GM23338 (cell line): ENCODE data around the gene NDEL1. TPM values are rescaled to one million over a fixed set of nuclear protein-coding genes. Genes with fewer than 3 reads are reported as not detected.

Source experiments
- ATAC-seq: fragments of 200-7000 bp; cut with Tn5 transposase; 3 replicates; pipeline ENCODE4 v1.9.1; 2020
- DNase-seq: peaks from one replicate; pipeline ENCODE4 v3.0.0-alpha.2; 2015; ENCODE audit warnings: low spot score
- H2AFZ ChIP-seq: fragments of 200-600 bp; sonication (generic); 2 replicates; pipeline ENCODE4 v1.8.0; 2016; ENCODE audit warnings: antibody characterized with exemption, mild to moderate bottlenecking, moderate library complexity
- H3F3A ChIP-seq: fragments of 200-600 bp; sonication (generic); replicated peaks from 2 replicates; pipeline ENCODE4 v1.8.0; 2017; ENCODE audit warnings: antibody characterized with exemption, mixed run types, low read depth
- H3K27ac ChIP-seq: fragments of 200-600 bp; sonication (generic); 2 replicates; pipeline ENCODE4 v1.6.1; 2016; ENCODE audit warnings: low read depth
- H3K27me3 ChIP-seq: fragments of 200-600 bp; sonication (generic); 2 replicates; pipeline ENCODE4 v1.8.0; 2016; ENCODE audit warnings: mild to moderate bottlenecking, mixed run types, moderate library complexity; ENCODE audit not compliant: insufficient read depth
- H3K36me3 ChIP-seq: fragments of 200-600 bp; sonication (generic); 2 replicates; pipeline ENCODE4 v1.8.0; 2016; ENCODE audit warnings: mild to moderate bottlenecking; ENCODE audit not compliant: insufficient read depth
- H3K4me1 ChIP-seq: fragments of 200-600 bp; sonication (generic); 2 replicates; pipeline ENCODE4 v1.8.0; 2016; ENCODE audit warnings: mild to moderate bottlenecking, moderate library complexity; ENCODE audit not compliant: insufficient read depth
- H3K4me2 ChIP-seq: fragments of 200-600 bp; sonication (generic); 2 replicates; pipeline ENCODE4 v1.7.1; 2017; ENCODE audit warnings: mixed run types
- H3K4me3 ChIP-seq: fragments of 200-600 bp; sonication (generic); 2 replicates; pipeline ENCODE4 v1.6.1; 2016; ENCODE audit warnings: mixed run types
- H3K79me2 ChIP-seq: fragments of 200-600 bp; sonication (generic); replicated peaks from 2 replicates; pipeline ENCODE4 v1.8.0; 2017; ENCODE audit warnings: mild to moderate bottlenecking; ENCODE audit not compliant: insufficient read depth
- H3K9me2 ChIP-seq: fragments of 200-600 bp; sonication (generic); 2 replicates; pipeline ENCODE4 v1.8.0; 2017; ENCODE audit not compliant: insufficient read depth
- H4K20me1 ChIP-seq: fragments of 200-600 bp; sonication (generic); replicated peaks from 2 replicates; pipeline ENCODE4 v1.8.0; 2017; ENCODE audit warnings: mild to moderate bottlenecking; ENCODE audit not compliant: insufficient read depth
- H3K27ac Mint-ChIP-seq: 2 replicates; pipeline ENCODE4 v1.8.0; 2020; ENCODE audit warnings: inconsistent platforms, mild to moderate bottlenecking, moderate library complexity, mixed read lengths
- H3K27me3 Mint-ChIP-seq: 3 replicates; pipeline ENCODE4 v1.8.0; 2022; ENCODE audit warnings: low read depth, mild to moderate bottlenecking, moderate library complexity, mixed read lengths, inconsistent platforms; ENCODE audit not compliant: insufficient read depth, poor library complexity
- H3K36me3 Mint-ChIP-seq: 3 replicates; pipeline ENCODE4 v1.8.0; 2021; ENCODE audit warnings: low read depth, mild to moderate bottlenecking, inconsistent platforms, moderate library complexity, mixed read lengths
- H3K4me1 Mint-ChIP-seq: 3 replicates; pipeline ENCODE4 v1.8.0; 2020; ENCODE audit warnings: mild to moderate bottlenecking, inconsistent platforms, mixed read lengths
- H3K4me3 Mint-ChIP-seq: 3 replicates; pipeline ENCODE4 v1.8.0; 2021; ENCODE audit warnings: moderate library complexity, mild to moderate bottlenecking, inconsistent platforms, mixed read lengths
- H3K9me3 Mint-ChIP-seq: 3 replicates; pipeline ENCODE4 v1.8.0; 2020; ENCODE audit warnings: moderate library complexity, mild to moderate bottlenecking, inconsistent platforms, mixed read lengths
- CREB1 ChIP-seq: fragments of 250-450 bp; sonication (Bioruptor Pico); IDR thresholded peaks from 2 replicates; pipeline ENCODE4 v1.5.0; 2020; ENCODE audit warnings: low read depth, mild to moderate bottlenecking, moderate library complexity
- CTCF ChIP-seq, 2 experiments: fragments of 200-600 bp in 1 of 2; sonication (generic) in 1 of 2; conservative IDR thresholded peaks; 2 replicates each; pipeline versions ENCODE4 v1.5.1 to v1.6.1; 2016 to 2017; ENCODE audit warnings: antibody characterized with exemption in 2 of 2, low read depth in 2 of 2, mild to moderate bottlenecking in 2 of 2, moderate library complexity in 1 of 2
- ETS1 ChIP-seq: IDR thresholded peaks from 2 replicates; pipeline ENCODE4 v1.6.1; 2016; ENCODE audit warnings: antibody characterized with exemption
- EZH2 ChIP-seq: fragments of 200-600 bp; sonication (generic); IDR thresholded peaks from one replicate; pipeline ENCODE4 v1.8.0; 2017; ENCODE audit warnings: antibody characterized with exemption, mild to moderate bottlenecking, low read depth; ENCODE audit not compliant: unreplicated experiment
- EZH2phosphoT487 ChIP-seq: fragments of 200-600 bp; sonication (generic); IDR thresholded peaks from one replicate; pipeline ENCODE4 v1.8.1; 2018; ENCODE audit warnings: antibody characterized with exemption; ENCODE audit not compliant: unreplicated experiment
- JUNB ChIP-seq: IDR thresholded peaks from one replicate; pipeline ENCODE4 v1.6.1; 2016; ENCODE audit warnings: antibody characterized with exemption; ENCODE audit not compliant: unreplicated experiment
- NANOG ChIP-seq: IDR thresholded peaks from 2 replicates; pipeline ENCODE4 v1.6.1; 2016; ENCODE audit warnings: antibody characterized with exemption, borderline replicate concordance
- POLR2AphosphoS5 ChIP-seq: IDR thresholded peaks from 2 replicates; pipeline ENCODE4 v1.6.1; 2016; ENCODE audit warnings: antibody characterized with exemption, low read depth
- STAT1 ChIP-seq: IDR thresholded peaks from one replicate; pipeline ENCODE4 v1.6.1; 2016; ENCODE audit warnings: antibody characterized with exemption; ENCODE audit not compliant: unreplicated experiment
- ZNF114 ChIP-seq: fragments of 250-450 bp; sonication (Bioruptor Pico); IDR thresholded peaks from 2 replicates; pipeline ENCODE4 v1.5.0; 2020; ENCODE audit warnings: mild to moderate bottlenecking, moderate library complexity
- ZNF331 ChIP-seq: fragments of 250-450 bp; sonication (Bioruptor Pico); IDR thresholded peaks from 2 replicates; pipeline ENCODE4 v1.5.0; 2020; ENCODE audit warnings: low read depth, mild to moderate bottlenecking, moderate library complexity
- polyA plus RNA-seq: library from polyadenylated mRNA; unstranded; fragments of >200 nt; fragmentation: Nextera tagmentation; extraction: Ambion mirVana; gene quantifications from 2 replicates; pipeline ENCODE4 v1.2.1, GENCODE V29; 2016
- total RNA-seq: library from RNA; depleted of rRNA; stranded (reverse); fragments of >200 nt; shearing (Covaris generic); gene quantifications from 2 replicates; pipeline ENCODE4 v1.2.3, GENCODE V29; 2014
- TF ChIP-seq, protein P1 (sequence below): IDR thresholded peaks from one replicate; pipeline ENCODE4 v1.6.1; 2018; ENCODE audit warnings: antibody characterized with exemption; ENCODE audit not compliant: unreplicated experiment
- TF ChIP-seq, protein P2 (sequence below): fragments of 250-450 bp; sonication (Bioruptor Pico); IDR thresholded peaks from 2 replicates; pipeline ENCODE4 v1.5.0; 2020; ENCODE audit warnings: mild to moderate bottlenecking, moderate library complexity

The NDEL1 gene
- total and polyA plus RNA-seq, 2 experiments from 2014 or later = 21.2 to 26.0 TPM

DNA sequence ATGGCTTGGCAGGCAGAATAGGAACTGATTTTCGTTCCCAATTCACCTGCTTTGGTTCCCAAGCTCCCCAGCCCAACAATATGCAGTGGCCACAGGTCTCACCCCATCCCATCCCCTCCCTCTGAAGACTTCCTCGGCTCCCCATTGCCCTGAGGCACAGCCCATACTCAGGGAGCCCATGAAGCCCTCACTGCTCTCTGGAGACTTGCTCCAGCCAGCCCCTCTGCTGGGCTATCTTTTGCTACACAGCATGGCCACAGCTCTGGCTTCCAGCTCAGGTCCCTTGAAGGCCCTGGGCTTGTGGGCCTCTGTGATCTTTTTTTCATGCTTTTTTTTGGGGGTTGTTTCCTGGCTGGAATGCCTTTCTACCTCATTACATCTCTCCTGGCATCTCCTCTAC, 29.5 kb upstream of the NDEL1 start:
- Mint-ChIP-seq H3K27me3 (peaks cover 16% of the 10 kb centered on the region), H3K27ac (no peak overlapping the region), H3K9me3 (no peaks in the 10 kb centered on the region), H3K4me1 (peaks cover 6% of the 10 kb centered on the region), H3K4me3 (no peak overlapping the region), H3K36me3 (no peaks in the 10 kb centered on the region)
- H3K4me3 ChIP-seq = no peak overlapping the region
- H3K79me2 ChIP-seq = no peaks in the 10 kb centered on the region
- TF ChIP-seq, protein P1, sequence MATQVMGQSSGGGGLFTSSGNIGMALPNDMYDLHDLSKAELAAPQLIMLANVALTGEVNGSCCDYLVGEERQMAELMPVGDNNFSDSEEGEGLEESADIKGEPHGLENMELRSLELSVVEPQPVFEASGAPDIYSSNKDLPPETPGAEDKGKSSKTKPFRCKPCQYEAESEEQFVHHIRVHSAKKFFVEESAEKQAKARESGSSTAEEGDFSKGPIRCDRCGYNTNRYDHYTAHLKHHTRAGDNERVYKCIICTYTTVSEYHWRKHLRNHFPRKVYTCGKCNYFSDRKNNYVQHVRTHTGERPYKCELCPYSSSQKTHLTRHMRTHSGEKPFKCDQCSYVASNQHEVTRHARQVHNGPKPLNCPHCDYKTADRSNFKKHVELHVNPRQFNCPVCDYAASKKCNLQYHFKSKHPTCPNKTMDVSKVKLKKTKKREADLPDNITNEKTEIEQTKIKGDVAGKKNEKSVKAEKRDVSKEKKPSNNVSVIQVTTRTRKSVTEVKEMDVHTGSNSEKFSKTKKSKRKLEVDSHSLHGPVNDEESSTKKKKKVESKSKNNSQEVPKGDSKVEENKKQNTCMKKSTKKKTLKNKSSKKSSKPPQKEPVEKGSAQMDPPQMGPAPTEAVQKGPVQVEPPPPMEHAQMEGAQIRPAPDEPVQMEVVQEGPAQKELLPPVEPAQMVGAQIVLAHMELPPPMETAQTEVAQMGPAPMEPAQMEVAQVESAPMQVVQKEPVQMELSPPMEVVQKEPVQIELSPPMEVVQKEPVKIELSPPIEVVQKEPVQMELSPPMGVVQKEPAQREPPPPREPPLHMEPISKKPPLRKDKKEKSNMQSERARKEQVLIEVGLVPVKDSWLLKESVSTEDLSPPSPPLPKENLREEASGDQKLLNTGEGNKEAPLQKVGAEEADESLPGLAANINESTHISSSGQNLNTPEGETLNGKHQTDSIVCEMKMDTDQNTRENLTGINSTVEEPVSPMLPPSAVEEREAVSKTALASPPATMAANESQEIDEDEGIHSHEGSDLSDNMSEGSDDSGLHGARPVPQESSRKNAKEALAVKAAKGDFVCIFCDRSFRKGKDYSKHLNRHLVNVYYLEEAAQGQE = no peak
- TF ChIP-seq ETS1 = no peak
- no peak for TF ChIP-seq STAT1
- TF ChIP-seq CREB1 = no peak
- TF ChIP-seq NANOG = no peak
- no peak for TF ChIP-seq ZNF114 (CRISPR knock-in tag)
- TF ChIP-seq POLR2AphosphoS5 = no peak
- no peak for TF ChIP-seq CTCF (conservative IDR thresholded peaks at IDR 0.05; ENCODE audit: low read depth in 2 of 2)
- TF ChIP-seq JUNB = no peak
- TF ChIP-seq, protein P2, sequence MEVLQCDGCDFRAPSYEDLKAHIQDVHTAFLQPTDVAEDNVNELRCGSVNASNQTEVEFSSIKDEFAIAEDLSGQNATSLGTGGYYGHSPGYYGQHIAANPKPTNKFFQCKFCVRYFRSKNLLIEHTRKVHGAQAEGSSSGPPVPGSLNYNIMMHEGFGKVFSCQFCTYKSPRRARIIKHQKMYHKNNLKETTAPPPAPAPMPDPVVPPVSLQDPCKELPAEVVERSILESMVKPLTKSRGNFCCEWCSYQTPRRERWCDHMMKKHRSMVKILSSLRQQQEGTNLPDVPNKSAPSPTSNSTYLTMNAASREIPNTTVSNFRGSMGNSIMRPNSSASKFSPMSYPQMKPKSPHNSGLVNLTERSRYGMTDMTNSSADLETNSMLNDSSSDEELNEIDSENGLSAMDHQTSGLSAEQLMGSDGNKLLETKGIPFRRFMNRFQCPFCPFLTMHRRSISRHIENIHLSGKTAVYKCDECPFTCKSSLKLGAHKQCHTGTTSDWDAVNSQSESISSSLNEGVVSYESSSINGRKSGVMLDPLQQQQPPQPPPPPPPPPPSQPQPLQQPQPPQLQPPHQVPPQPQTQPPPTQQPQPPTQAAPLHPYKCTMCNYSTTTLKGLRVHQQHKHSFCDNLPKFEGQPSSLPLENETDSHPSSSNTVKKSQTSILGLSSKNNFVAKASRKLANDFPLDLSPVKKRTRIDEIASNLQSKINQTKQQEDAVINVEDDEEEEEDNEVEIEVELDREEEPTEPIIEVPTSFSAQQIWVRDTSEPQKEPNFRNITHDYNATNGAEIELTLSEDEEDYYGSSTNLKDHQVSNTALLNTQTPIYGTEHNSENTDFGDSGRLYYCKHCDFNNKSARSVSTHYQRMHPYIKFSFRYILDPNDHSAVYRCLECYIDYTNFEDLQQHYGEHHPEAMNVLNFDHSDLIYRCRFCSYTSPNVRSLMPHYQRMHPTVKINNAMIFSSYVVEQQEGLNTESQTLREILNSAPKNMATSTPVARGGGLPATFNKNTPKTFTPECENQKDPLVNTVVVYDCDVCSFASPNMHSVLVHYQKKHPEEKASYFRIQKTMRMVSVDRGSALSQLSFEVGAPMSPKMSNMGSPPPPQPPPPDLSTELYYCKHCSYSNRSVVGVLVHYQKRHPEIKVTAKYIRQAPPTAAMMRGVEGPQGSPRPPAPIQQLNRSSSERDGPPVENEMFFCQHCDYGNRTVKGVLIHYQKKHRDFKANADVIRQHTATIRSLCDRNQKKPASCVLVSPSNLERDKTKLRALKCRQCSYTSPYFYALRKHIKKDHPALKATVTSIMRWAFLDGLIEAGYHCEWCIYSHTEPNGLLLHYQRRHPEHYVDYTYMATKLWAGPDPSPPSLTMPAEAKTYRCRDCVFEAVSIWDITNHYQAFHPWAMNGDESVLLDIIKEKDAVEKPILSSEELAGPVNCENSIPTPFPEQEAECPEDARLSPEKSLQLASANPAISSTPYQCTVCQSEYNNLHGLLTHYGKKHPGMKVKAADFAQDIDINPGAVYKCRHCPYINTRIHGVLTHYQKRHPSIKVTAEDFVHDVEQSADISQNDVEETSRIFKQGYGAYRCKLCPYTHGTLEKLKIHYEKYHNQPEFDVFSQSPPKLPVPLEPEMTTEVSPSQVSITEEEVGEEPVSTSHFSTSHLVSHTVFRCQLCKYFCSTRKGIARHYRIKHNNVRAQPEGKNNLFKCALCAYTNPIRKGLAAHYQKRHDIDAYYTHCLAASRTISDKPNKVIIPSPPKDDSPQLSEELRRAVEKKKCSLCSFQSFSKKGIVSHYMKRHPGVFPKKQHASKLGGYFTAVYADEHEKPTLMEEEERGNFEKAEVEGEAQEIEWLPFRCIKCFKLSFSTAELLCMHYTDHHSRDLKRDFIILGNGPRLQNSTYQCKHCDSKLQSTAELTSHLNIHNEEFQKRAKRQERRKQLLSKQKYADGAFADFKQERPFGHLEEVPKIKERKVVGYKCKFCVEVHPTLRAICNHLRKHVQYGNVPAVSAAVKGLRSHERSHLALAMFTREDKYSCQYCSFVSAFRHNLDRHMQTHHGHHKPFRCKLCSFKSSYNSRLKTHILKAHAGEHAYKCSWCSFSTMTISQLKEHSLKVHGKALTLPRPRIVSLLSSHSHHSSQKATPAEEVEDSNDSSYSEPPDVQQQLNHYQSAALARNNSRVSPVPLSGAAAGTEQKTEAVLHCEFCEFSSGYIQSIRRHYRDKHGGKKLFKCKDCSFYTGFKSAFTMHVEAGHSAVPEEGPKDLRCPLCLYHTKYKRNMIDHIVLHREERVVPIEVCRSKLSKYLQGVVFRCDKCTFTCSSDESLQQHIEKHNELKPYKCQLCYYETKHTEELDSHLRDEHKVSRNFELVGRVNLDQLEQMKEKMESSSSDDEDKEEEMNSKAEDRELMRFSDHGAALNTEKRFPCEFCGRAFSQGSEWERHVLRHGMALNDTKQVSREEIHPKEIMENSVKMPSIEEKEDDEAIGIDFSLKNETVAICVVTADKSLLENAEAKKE (CRISPR knock-in tag) = no peak
- TF ChIP-seq ZNF331 (CRISPR knock-in tag) = no peak
- no peak for TF ChIP-seq EZH2phosphoT487
- TF ChIP-seq EZH2 = no peak
- DNase-seq = no peak
- no peaks in the 10 kb centered on the region for H3K36me3 ChIP-seq
- no peak overlapping the region for H3K27ac ChIP-seq
- H4K20me1 ChIP-seq = no peaks in the 10 kb centered on the region
- no peaks in the 10 kb centered on the region for H3K9me2 ChIP-seq
- H3F3A ChIP-seq = no peaks in the 10 kb centered on the region
- H3K4me1 ChIP-seq = peaks cover 9% of the 10 kb centered on the region; the same call in 1 of the 2 replicates
- ATAC-seq = no peak
- H3K4me2 ChIP-seq = no peak overlapping the region
- H3K27me3 ChIP-seq = no peaks in the 10 kb centered on the region
- H2AFZ ChIP-seq = no peak overlapping the region
